ENCODE data around the gene MYH16. TPM values are rescaled to one million over a fixed set of nuclear protein-coding genes. Genes with fewer than 3 reads are reported as not detected.

The MYH16 gene
- polyA plus RNA-seq, 1 experiment: not detected

- H3K36me3 ChIP-seq (ENCODE audit: control insufficient read depth, insufficient read depth, low read length): no peaks in the 10 kb centered on the region
- POLR2A ChIA-PET: no interaction called here
- no peak overlapping the region for H3K4me3 ChIP-seq (ENCODE audit: low read depth, low read length)
- DNase-seq (ENCODE audit: low read depth): no peak
- CTCF ChIA-PET: interaction anchor here (0.7 to 1.5 kb wide), 5 partner anchors 10 to 252 kb away, joined by 3 read pairs; no protein-coding TSS in a partner anchor
- TF ChIP-seq CTCF (IDR thresholded peaks at IDR 0.05; ENCODE audit: insufficient read depth, low read depth, low read length): no peak
- H3K27me3 ChIP-seq (ENCODE audit: control insufficient read depth, insufficient read depth, low read length): no peaks in the 10 kb centered on the region
Measured at GRCh38 chr7:99292127-99292526, 19.5 kb downstream of the MYH16 start.

DNA sequence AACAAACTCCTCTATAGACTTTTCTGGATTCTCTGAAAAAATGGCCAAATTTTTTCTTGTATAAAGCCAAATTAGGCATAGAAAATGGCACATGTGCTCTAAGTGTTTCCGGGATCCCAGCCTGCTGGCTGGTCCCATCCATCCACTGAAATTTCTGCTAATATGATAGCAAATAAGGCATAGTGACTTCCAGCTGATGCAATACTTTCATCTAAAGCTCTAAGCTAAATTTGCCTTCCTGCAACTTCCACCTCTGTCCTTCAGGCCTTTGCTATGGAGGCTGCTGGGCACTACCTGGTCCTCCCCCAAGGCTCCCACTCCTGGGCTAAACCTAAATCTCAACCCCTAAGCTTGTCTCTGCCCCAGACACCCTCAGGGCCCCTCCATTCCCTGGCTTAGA is 20.5 kb downstream of the MYH16 start:
- Histone ChIP-seq H3K4me3 (ENCODE audit: low read depth, low read length) (no peak overlapping the region), H3K36me3 (ENCODE audit: control insufficient read depth, insufficient read depth, low read length) (no peaks in the 10 kb centered on the region), H3K27me3 (ENCODE audit: control insufficient read depth, insufficient read depth, low read length) (no peaks in the 10 kb centered on the region)
- CTCF ChIA-PET: interaction anchor here (1.1 to 1.7 kb wide), 3 partner anchors 12 to 46 kb away, joined by 3 to 5 read pairs (median 3); no protein-coding TSS in a partner anchor
- DNase-seq (ENCODE audit: low read depth): no peak
- POLR2A ChIA-PET: no interaction called here
- TF ChIP-seq CTCF (IDR thresholded peaks at IDR 0.05; ENCODE audit: insufficient read depth, low read depth, low read length): no peak

- no peak for TF ChIP-seq CTCF (IDR thresholded peaks at IDR 0.05; ENCODE audit: insufficient read depth, low read depth, low read length)
- ChIA-PET CTCF (interaction anchor here (1.1 to 1.7 kb wide), 3 partner anchors 13 to 263 kb away, joined by 3 to 5 read pairs (median 3); no protein-coding TSS in a partner anchor), POLR2A (no interaction called here)
Measured at GRCh38 chr7:99293650-99294049, 21.0 kb downstream of the MYH16 start.

DNA sequence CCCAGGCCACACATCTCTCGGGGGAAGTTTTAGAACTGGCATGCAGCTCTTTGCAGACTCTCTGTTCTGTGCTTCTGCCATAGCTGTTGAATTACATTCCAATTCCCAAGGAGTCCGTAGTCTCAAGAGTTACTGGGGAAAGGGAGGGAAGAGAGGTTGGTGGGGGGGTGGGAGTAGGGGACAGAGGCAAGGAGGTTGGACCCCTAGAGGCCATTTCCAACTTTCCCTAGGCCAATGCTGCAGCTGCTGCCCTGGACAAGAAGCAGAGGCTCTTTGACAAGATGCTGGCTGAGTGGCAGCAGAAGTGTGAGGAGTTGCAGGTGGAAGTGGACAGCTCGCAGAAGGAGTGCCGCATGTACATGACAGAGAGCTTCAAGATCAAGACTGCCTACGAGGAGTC is 23.8 kb downstream of the MYH16 start:
- no peaks in the 10 kb centered on the region for H3K27me3 ChIP-seq (ENCODE audit: control insufficient read depth, insufficient read depth, low read length)
- no peaks in the 10 kb centered on the region for H3K36me3 ChIP-seq (ENCODE audit: control insufficient read depth, insufficient read depth, low read length)
- no peak overlapping the region for H3K4me3 ChIP-seq (ENCODE audit: low read depth, low read length)
- POLR2A ChIA-PET: no interaction called here
- no peak for DNase-seq (ENCODE audit: low read depth)
- TF ChIP-seq CTCF (IDR thresholded peaks at IDR 0.05; ENCODE audit: insufficient read depth, low read depth, low read length): no peak
- CTCF ChIA-PET: interaction anchor here (1.2 kb wide), 1 partner anchor 17 kb away, joined by 3 read pairs; no protein-coding TSS in a partner anchor

More at GRCh38 chr7:99293650-99294049, 21.0 kb downstream of the MYH16 start:
- DNase-seq (ENCODE audit: low read depth): no peak
- Histone ChIP-seq H3K27me3 (ENCODE audit: control insufficient read depth, insufficient read depth, low read length) (no peaks in the 10 kb centered on the region), H3K4me3 (ENCODE audit: low read depth, low read length) (no peak overlapping the region), H3K36me3 (ENCODE audit: control insufficient read depth, insufficient read depth, low read length) (no peaks in the 10 kb centered on the region)

- TF ChIP-seq CTCF (IDR thresholded peaks at IDR 0.05; ENCODE audit: insufficient read depth, low read depth, low read length): no peak
- ChIA-PET POLR2A (no interaction called here), CTCF (interaction anchor here (2.3 kb wide), 1 partner anchor 9 kb away, joined by 6 read pairs; no protein-coding TSS in a partner anchor)
- Histone ChIP-seq H3K4me3 (ENCODE audit: low read depth, low read length) (no peak overlapping the region), H3K36me3 (ENCODE audit: control insufficient read depth, insufficient read depth, low read length) (no peaks in the 10 kb centered on the region), H3K27me3 (ENCODE audit: control insufficient read depth, insufficient read depth, low read length) (no peaks in the 10 kb centered on the region)
- DNase-seq (ENCODE audit: low read depth): no peak
Measured at GRCh38 chr7:99301496-99301895, 28.9 kb downstream of the MYH16 start.

Measured in BJ (cell line).